Neural cell (in vitro differentiated cells): ENCODE results near the gene SFXN3. TPM values are rescaled to one million over a fixed set of nuclear protein-coding genes. Genes with fewer than 3 reads are reported as not detected.

Experiments
- H2AFZ ChIP-seq: fragments of 200-600, 300-800 bp; sonication (generic), shearing (Covaris generic); 2 replicates; pipeline ENCODE4 v1.6.0; 2014; ENCODE audit warnings: low read depth, mild to moderate bottlenecking, antibody characterized with exemption, low read length, moderate library complexity
- H3F3A ChIP-seq: fragments of 200-600 bp; shearing (Covaris generic); 2 replicates; pipeline ENCODE4 v1.6.1; 2016; ENCODE audit warnings: mild to moderate bottlenecking, moderate library complexity, mixed read lengths, antibody characterized with exemption, low read length; ENCODE audit not compliant: insufficient read depth, poor library complexity, severe bottlenecking
- H3K27ac ChIP-seq: fragments of 200-600, 300-800 bp; sonication (generic), shearing (Covaris generic); 2 replicates; pipeline ENCODE4 v1.5.1; 2014; ENCODE audit warnings: mild to moderate bottlenecking, low read length, moderate library complexity
- H3K27me3 ChIP-seq: fragments of 300-800, 200-600 bp; sonication (generic), shearing (Covaris generic); 2 replicates; pipeline ENCODE4 v1.6.0; 2014; ENCODE audit warnings: mild to moderate bottlenecking, low read depth, low read length, moderate library complexity; ENCODE audit not compliant: insufficient read depth
- H3K36me3 ChIP-seq: fragments of 300-800, 200-600 bp; sonication (generic), shearing (Covaris generic); 2 replicates; pipeline ENCODE4 v1.5.1; 2014; ENCODE audit warnings: mild to moderate bottlenecking, antibody characterized with exemption, low read length, moderate library complexity; ENCODE audit not compliant: insufficient read depth
- H3K4me2 ChIP-seq: fragments of 300-800, 200-600 bp; sonication (generic), shearing (Covaris generic); 2 replicates; pipeline ENCODE4 v1.6.0; 2014; ENCODE audit warnings: mild to moderate bottlenecking, low read length
- H3K4me3 ChIP-seq: fragments of 300-800, 200-600 bp; sonication (generic), shearing (Covaris generic); 2 replicates; pipeline ENCODE4 v1.5.1; 2014; ENCODE audit warnings: mild to moderate bottlenecking, low read length, moderate library complexity
- H3K79me2 ChIP-seq: fragments of 200-600 bp; shearing (Covaris generic); replicated peaks from 2 replicates; pipeline ENCODE4 v1.6.0; 2014; ENCODE audit warnings: mild to moderate bottlenecking, low read length, moderate library complexity; ENCODE audit not compliant: insufficient read depth
- H3K9ac ChIP-seq: fragments of 300-800, 200-600 bp; sonication (generic), shearing (Covaris generic); 2 replicates; pipeline ENCODE4 v1.6.1; 2016; ENCODE audit warnings: mild to moderate bottlenecking, low read length, mixed read lengths
- H3K9me2 ChIP-seq: fragments of 200-600 bp; shearing (Covaris generic); 2 replicates; pipeline ENCODE4 v1.6.1; 2016; ENCODE audit warnings: mild to moderate bottlenecking, low read length, mixed read lengths; ENCODE audit not compliant: insufficient read depth
- H3K9me3 ChIP-seq: fragments of 200-600, 300-800 bp; sonication (generic), shearing (Covaris generic); 2 replicates; pipeline ENCODE4 v1.6.1; 2016; ENCODE audit warnings: mild to moderate bottlenecking, mixed run types, low read length, moderate library complexity, mixed read lengths
- H4K20me1 ChIP-seq: fragments of 200-600 bp; shearing (Covaris generic); 2 replicates; pipeline ENCODE4 v1.6.1; 2016; ENCODE audit warnings: mild to moderate bottlenecking, mixed run types; ENCODE audit not compliant: insufficient read depth
- CTCF ChIP-seq: fragments of 450-650 bp; IDR thresholded peaks from 2 replicates; pipeline ENCODE4 v1.5.1; 2014; ENCODE audit warnings: antibody characterized with exemption, mild to moderate bottlenecking, moderate library complexity; ENCODE audit not compliant: poor library complexity, severe bottlenecking
- EP300 ChIP-seq: fragments of 450-650 bp; conservative IDR thresholded peaks from 2 replicates; pipeline ENCODE4 v1.6.1; 2014; ENCODE audit warnings: antibody characterized with exemption, mild to moderate bottlenecking, moderate library complexity; ENCODE audit not compliant: poor library complexity, severe bottlenecking
- EZH2 ChIP-seq: fragments of 200-600, 300-800 bp; shearing (Covaris generic), sonication (generic); IDR thresholded peaks from 2 replicates; pipeline ENCODE4 v1.6.1; 2014; ENCODE audit warnings: antibody characterized with exemption, low read length, borderline replicate concordance, mild to moderate bottlenecking; ENCODE audit not compliant: insufficient read depth, poor library complexity, severe bottlenecking
- MXI1 ChIP-seq: fragments of 450-650 bp; conservative IDR thresholded peaks from 2 replicates; pipeline ENCODE4 v1.6.1; 2014; ENCODE audit warnings: antibody characterized with exemption, mild to moderate bottlenecking; ENCODE audit not compliant: poor library complexity, severe bottlenecking
- POLR2AphosphoS5 ChIP-seq: IDR thresholded peaks from 2 replicates; pipeline ENCODE4 v1.6.1; 2012
- RAD21 ChIP-seq: fragments of 450-650 bp; conservative IDR thresholded peaks from 2 replicates; pipeline ENCODE4 v1.6.1; 2014; ENCODE audit warnings: antibody characterized with exemption, mild to moderate bottlenecking, moderate library complexity
- REST ChIP-seq: IDR thresholded peaks from 2 replicates; pipeline ENCODE4 v1.6.1; 2012; ENCODE audit warnings: borderline replicate concordance
- SMC3 ChIP-seq: fragments of 450-650 bp; conservative IDR thresholded peaks from 2 replicates; pipeline ENCODE4 v1.6.1; 2014; ENCODE audit warnings: antibody characterized with exemption, mild to moderate bottlenecking, moderate library complexity; ENCODE audit not compliant: poor library complexity
- TAF1 ChIP-seq: IDR thresholded peaks from 2 replicates; pipeline ENCODE4 v1.6.1; 2012; ENCODE audit warnings: low read depth
- polyA plus RNA-seq: library from polyadenylated mRNA; depleted of rRNA; stranded (reverse); fragments of >200 nt; gene quantifications from 2 replicates; pipeline ENCODE4 v1.2.3, GENCODE V29; 2014

The SFXN3 gene
- polyA plus RNA-seq, 1 donor from 2014 or later = 52.1 TPM

- Histone ChIP-seq H4K20me1 (no peaks in the 10 kb centered on the region), H3K9ac (no peak overlapping the region), H3K27ac (no peak overlapping the region), H3K4me3 (peak overlapping the region; percentile 56), H2AFZ (no peak overlapping the region), H3K36me3 (no peaks in the 10 kb centered on the region), H3K4me2 (no peak overlapping the region), H3K79me2 (no peaks in the 10 kb centered on the region), H3K27me3 (peaks cover 70% of the 10 kb centered on the region), H3K9me3 (no peaks in the 10 kb centered on the region), H3F3A (peaks cover 3% of the 10 kb centered on the region), H3K9me2 (no peaks in the 10 kb centered on the region)
- TF ChIP-seq RAD21 (no peak), SMC3 (no peak), POLR2AphosphoS5 (no peak)
Measured at GRCh38 chr10:101063050-101063525, 32.1 kb downstream of the SFXN3 start.

GRCh38 chr10:101063548-101064414 is 32.7 kb downstream of the SFXN3 start:
- TF ChIP-seq RAD21 (no peak), REST (no peak), TAF1 (no peak), SMC3 (no peak), POLR2AphosphoS5 (no peak), CTCF (no peak), MXI1 (no peak), EZH2 (no peak), EP300 (no peak)
- no peaks in the 10 kb centered on the region for H3K79me2 ChIP-seq
- no peaks in the 10 kb centered on the region for H3K36me3 ChIP-seq
- H2AFZ ChIP-seq = no peak overlapping the region
- no peak overlapping the region for H3K9ac ChIP-seq
- H3F3A ChIP-seq = peaks cover 3% of the 10 kb centered on the region
- no peaks in the 10 kb centered on the region for H3K9me2 ChIP-seq
- no peak overlapping the region for H3K4me3 ChIP-seq
- no peaks in the 10 kb centered on the region for H3K9me3 ChIP-seq
- H3K27me3 ChIP-seq = peaks cover 70% of the 10 kb centered on the region
- H3K4me2 ChIP-seq = no peak overlapping the region
- no peaks in the 10 kb centered on the region for H4K20me1 ChIP-seq
- no peak overlapping the region for H3K27ac ChIP-seq
